K562 (cell line): Measurements from ENCODE around the gene GPR148. TPM values are rescaled to one million over a fixed set of nuclear protein-coding genes. Genes with fewer than 3 reads are reported as not detected.

Experiments used
- ATAC-seq: fragments of 200-7000 bp; cut with Tn5 transposase; 3 replicates; pipeline ENCODE4 v1.9.1; 2020; ENCODE audit warnings: moderate library complexity
- BruUV-seq: library from RNA; stranded (reverse); fragments of 400-500 nt; replicated peaks from 2 replicates; lab custom pipeline; 2021; lab: Mats Ljungman, UMichigan
- CTCF ChIA-PET: fragments of 300-600 bp; formaldehyde crosslinking; extraction: SDS; loops from one replicate; lab custom pipeline; 2021; ENCODE audit warnings: low intra/inter-chr PET ratio; lab: Yijun Ruan, JAX
- POLR2A ChIA-PET: fragments of 300-600, 350-650 bp; sonication (Branson Sonifier 250); formaldehyde crosslinking; extraction: SDS; loops from one replicate; lab custom pipeline; 2021; ENCODE audit warnings: antibody characterized with exemption, inconsistent platforms; lab: Yijun Ruan, JAX
- DNase-seq, 4 experiments: peaks; one replicate each; pipeline versions ENCODE4 v3.0.0 to v3.0.0-alpha.2; 2011 to 2018; ENCODE audit warnings: low spot score in 3 of 4, mixed read lengths in 3 of 4; ENCODE audit errors: extremely low read depth in 1 of 4
- FAIRE-seq: peaks from 2 replicates; lab custom pipeline; 2011; peaks lifted over from hg19 to GRCh38; lab: Jason Lieb, UNC
- H2AFZ ChIP-seq: 2 replicates; pipeline ENCODE4 v1.6.0; 2011; ENCODE audit warnings: low read depth, low read length, control low read depth, inconsistent platforms
- H3K27ac ChIP-seq: fragments of 200-600 bp; 3 replicates; pipeline ENCODE4 v1.8.0; 2011; ENCODE audit warnings: low read depth, mild to moderate bottlenecking, control low read depth, inconsistent platforms, low read length, moderate library complexity, mixed read lengths; ENCODE audit errors: extremely low read depth
- H3K27me3 ChIP-seq, 2 experiments: fragments of 300-600 bp in 1 of 2; 2 replicates in 1 of 2; 3 replicates in 1 of 2; pipeline versions ENCODE4 v1.6.0 to v1.8.0; 2011; ENCODE audit warnings: inconsistent platforms in 2 of 2, low read length in 2 of 2, mild to moderate bottlenecking in 1 of 2, mixed read lengths in 1 of 2, moderate library complexity in 1 of 2; ENCODE audit not compliant: control insufficient read depth in 2 of 2, insufficient read depth in 2 of 2
- H3K36me3 ChIP-seq: fragments of 300-600 bp; 3 replicates; pipeline ENCODE4 v1.8.0; 2011; ENCODE audit warnings: mild to moderate bottlenecking, low read length, inconsistent platforms; ENCODE audit not compliant: control insufficient read depth, insufficient read depth
- H3K4me1 ChIP-seq, 2 experiments: fragments of 200-600 bp in 1 of 2; replicated peaks in 1 of 2; 2 replicates in 1 of 2; 3 replicates in 1 of 2; pipeline versions ENCODE4 v1.5.1 to v1.8.0; 2011; ENCODE audit warnings: inconsistent platforms in 2 of 2, low read length in 2 of 2, mild to moderate bottlenecking in 1 of 2, mixed read lengths in 1 of 2, moderate library complexity in 1 of 2; ENCODE audit not compliant: control insufficient read depth in 2 of 2, insufficient read depth in 2 of 2
- H3K4me2 ChIP-seq: 2 replicates; pipeline ENCODE4 v1.6.1; 2011; ENCODE audit warnings: low read length, control low read depth, inconsistent platforms, mixed read lengths; ENCODE audit not compliant: insufficient read depth
- H3K4me3 ChIP-seq: fragments of 200-600 bp; sonication (generic), shearing (Covaris generic); 2 replicates; pipeline ENCODE4 v1.5.1; 2016; ENCODE audit warnings: control low read depth, inconsistent platforms
- H3K79me2 ChIP-seq: fragments of 200-600 bp; 3 replicates; pipeline ENCODE4 v1.8.0; 2011; ENCODE audit warnings: low read length, inconsistent platforms; ENCODE audit not compliant: control insufficient read depth, insufficient read depth
- H3K9ac ChIP-seq, 2 experiments: 2 replicates each; pipeline versions ENCODE4 v1.6.0 to v1.6.1; 2011; ENCODE audit warnings: low read depth in 2 of 2, low read length in 2 of 2, control low read depth in 1 of 2, inconsistent platforms in 1 of 2, mild to moderate bottlenecking in 1 of 2, mixed read lengths in 1 of 2; ENCODE audit not compliant: insufficient read depth in 1 of 2
- H3K9me1 ChIP-seq: one replicate; pipeline ENCODE4 v1.6.0; 2011; ENCODE audit warnings: inconsistent platforms, mild to moderate bottlenecking, low read length, moderate library complexity; ENCODE audit not compliant: control insufficient read depth, insufficient read depth
- H3K9me3 ChIP-seq: replicated peaks from 2 replicates; pipeline ENCODE4 v1.5.1; 2011; ENCODE audit warnings: low read depth, low read length, inconsistent platforms; ENCODE audit not compliant: control insufficient read depth, insufficient read depth
- H4K20me1 ChIP-seq: replicated peaks from 2 replicates; pipeline ENCODE4 v1.6.1; 2011; ENCODE audit warnings: low read length, inconsistent platforms, mixed read lengths; ENCODE audit not compliant: control insufficient read depth, insufficient read depth
- CHD2 ChIP-seq: IDR thresholded peaks from 2 replicates; pipeline ENCODE4 v1.6.1; 2011; ENCODE audit warnings: low read depth, low read length
- CTCF ChIP-seq, 3 experiments: IDR thresholded peaks in 2 of 3; conservative IDR thresholded peaks in 1 of 3; 2 replicates each; pipeline ENCODE4 v1.5.1; 2011 to 2012; ENCODE audit warnings: low read length in 3 of 3, mild to moderate bottlenecking in 3 of 3, control low read depth in 2 of 3, improper control_type of control experiment in 1 of 3, inconsistent platforms in 1 of 3, low read depth in 1 of 3, mixed read lengths in 1 of 3, moderate library complexity in 1 of 3; ENCODE audit not compliant: insufficient read depth in 2 of 3
- DDX20 ChIP-seq: fragments of 450-650 bp; IDR thresholded peaks from 2 replicates; pipeline ENCODE4 v1.6.1; 2016; ENCODE audit warnings: missing genetic modification characterization, low read depth, mild to moderate bottlenecking, missing compliant biosample characterization, moderate library complexity
- PRMT5 ChIP-seq: sonication (generic); formaldehyde crosslinking; IDR thresholded peaks from 2 replicates; pipeline ENCODE4 v1.5.0; 2020; ENCODE audit warnings: missing genetic modification reagents
- RAD51 ChIP-seq: fragments of 450-650 bp; IDR thresholded peaks from 2 replicates; pipeline ENCODE4 v1.7.1; 2016; ENCODE audit warnings: low read depth, mild to moderate bottlenecking, borderline replicate concordance
- SIN3A ChIP-seq, 2 experiments: fragments of 150-350 bp in 1 of 2; IDR thresholded peaks; 2 replicates each; pipeline ENCODE4 v1.6.1; 2011 to 2016; ENCODE audit warnings: borderline replicate concordance in 2 of 2, low read depth in 2 of 2, low read length in 2 of 2, mild to moderate bottlenecking in 2 of 2, moderate library complexity in 2 of 2; ENCODE audit not compliant: control insufficient read depth in 1 of 2
- TAF15 ChIP-seq: fragments of 200-400 bp; formaldehyde crosslinking; IDR thresholded peaks from 2 replicates; pipeline ENCODE4 v1.6.1; 2017; ENCODE audit warnings: mild to moderate bottlenecking, low read depth, low read length, moderate library complexity
- TAF9B ChIP-seq: fragments of 450-650 bp; IDR thresholded peaks from 2 replicates; pipeline ENCODE4 v1.6.1; 2018; ENCODE audit warnings: mild to moderate bottlenecking; ENCODE audit not compliant: partially characterized antibody
- TEAD1 ChIP-seq, 2 experiments: fragments of 450-650 bp in 1 of 2; sonication (generic) in 1 of 2; formaldehyde crosslinking; IDR thresholded peaks; 2 replicates each; pipeline versions ENCODE4 v1.4.0 to v1.8.0; 2020 to 2022; ENCODE audit warnings: mild to moderate bottlenecking in 2 of 2, missing genetic modification reagents in 1 of 2
- ZNF79 ChIP-seq: fragments of 250-450 bp; sonication (Bioruptor Pico); IDR thresholded peaks from 2 replicates; pipeline ENCODE4 v1.4.0; 2020; ENCODE audit warnings: low read depth, mild to moderate bottlenecking, moderate library complexity
- WGBS: fragments of 100-300 bp; shearing (Covaris generic); methylation state at CpG from one replicate; pipeline ENCODE4 v1.1.6; 2016; ENCODE audit warnings: low coverage, mixed read lengths; ENCODE audit not compliant: insufficient coverage; ENCODE audit errors: missing lambda C conversion rate; 5-methylcytosine and 5-hydroxymethylcytosine counted together
- in situ Hi-C: fragments of 300-500 bp; cut with MboI; formaldehyde crosslinking; loops from 4 replicates; pipeline ENCODE4 v1.15.0; 2018; ENCODE audit warnings: inconsistent platforms, mixed read lengths
- intact Hi-C: fragments of 100-400 bp; cut with micrococcal nuclease; formaldehyde crosslinking; loops from 2 replicates; pipeline ENCODE4 v1.14.2; 2022
- polyA plus RNA-seq, 8 experiments: library from polyadenylated mRNA; depleted of rRNA in 4 of 8; stranded (reverse) in 5 of 8; unstranded in 3 of 8; fragments of >200 nt; fragmentation: Nextera tagmentation in 2 of 8; fragmentation: Illumina TruSeq in 1 of 8; extraction: Ambion mirVana in 2 of 8; extraction: Trizol in 1 of 8; gene quantifications; 2 replicates each; pipeline versions ENCODE4 v1.2.1 to v1.2.3, GENCODE V29; 2011 to 2014; ENCODE audit warnings: inconsistent platforms in 1 of 8, missing spikeins in 1 of 8
- total RNA-seq, 7 experiments: library from RNA; depleted of rRNA in 6 of 7; stranded (reverse); fragments of >200 nt in 6 of 7; fragmentation: Illumina TruSeq in 2 of 7; extraction: Trizol in 2 of 7; gene quantifications; 2 replicates each; pipeline versions ENCODE4 v1.2.1 to v1.2.3, GENCODE V29; 2011 to 2021; ENCODE audit warnings: low replicate concordance in 1 of 7
- TF ChIP-seq, protein P1 (sequence below): fragments of 450-650 bp; formaldehyde crosslinking; IDR thresholded peaks from 2 replicates; pipeline ENCODE4 v1.4.0; 2020; ENCODE audit warnings: mild to moderate bottlenecking, moderate library complexity

Gene GPR148
- total and polyA plus RNA-seq, 9 of the 15 experiments (the other 6 are each of a cell fraction or from before 2014, with no cell fraction given): not detected

GRCh38 chr2:130766711-130767407, 38.0 kb downstream of the GPR148 start:
- ChIA-PET CTCF (no interaction called here), POLR2A (no interaction called here)
- Histone ChIP-seq H3K4me3 (no peak overlapping the region), H3K79me2 (no peaks in the 10 kb centered on the region), H3K9me1 (no peaks in the 10 kb centered on the region), H3K4me1 (peaks cover 5 to 6% of the 10 kb centered on the region in 2 experiments; a peak in 3 of 5 replicates), H3K9ac (no peak overlapping the region; a peak in 1 of 4 replicates), H3K27ac (no peak overlapping the region), H3K9me3 (no peaks in the 10 kb centered on the region), H3K36me3 (no peaks in the 10 kb centered on the region), H3K4me2 (no peak overlapping the region), H2AFZ (no peak overlapping the region), H3K27me3 (peaks cover 0 to 48% of the 10 kb centered on the region in 2 experiments; a peak in 3 of 5 replicates), H4K20me1 (peaks cover 10% of the 10 kb centered on the region; the same call in 1 of the 2 replicates)
- BruUV-seq: no TSS peak
- in situ Hi-C loops (no loop called here), intact Hi-C loops (no loop called here)
- no peak for TF ChIP-seq TEAD1 (CRISPR knock-in tag; IDR thresholded peaks at IDR 0.05)
- TF ChIP-seq DDX20 (tag): no peak
- TF ChIP-seq CTCF (IDR thresholded peaks at IDR 0.05 in 2 of 3, conservative IDR thresholded peaks at IDR 0.05 in 1 of 3; ENCODE audit: insufficient read depth in 2 of 3, low read depth in 1 of 3, low read length in 3 of 3): no peak
- TF ChIP-seq TAF15: no peak
- TF ChIP-seq CHD2: no peak
- TF ChIP-seq, protein P1, sequence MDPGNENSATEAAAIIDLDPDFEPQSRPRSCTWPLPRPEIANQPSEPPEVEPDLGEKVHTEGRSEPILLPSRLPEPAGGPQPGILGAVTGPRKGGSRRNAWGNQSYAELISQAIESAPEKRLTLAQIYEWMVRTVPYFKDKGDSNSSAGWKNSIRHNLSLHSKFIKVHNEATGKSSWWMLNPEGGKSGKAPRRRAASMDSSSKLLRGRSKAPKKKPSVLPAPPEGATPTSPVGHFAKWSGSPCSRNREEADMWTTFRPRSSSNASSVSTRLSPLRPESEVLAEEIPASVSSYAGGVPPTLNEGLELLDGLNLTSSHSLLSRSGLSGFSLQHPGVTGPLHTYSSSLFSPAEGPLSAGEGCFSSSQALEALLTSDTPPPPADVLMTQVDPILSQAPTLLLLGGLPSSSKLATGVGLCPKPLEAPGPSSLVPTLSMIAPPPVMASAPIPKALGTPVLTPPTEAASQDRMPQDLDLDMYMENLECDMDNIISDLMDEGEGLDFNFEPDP (CRISPR knock-in tag): no peak
- no peak for TF ChIP-seq TAF9B
- TF ChIP-seq PRMT5 (CRISPR knock-in tag): no peak
- TF ChIP-seq RAD51: no peak
- no peak for TF ChIP-seq ZNF79 (CRISPR knock-in tag)
- no peak for TF ChIP-seq SIN3A (IDR thresholded peaks at IDR 0.05; ENCODE audit: borderline replicate concordance in 2 of 2, control insufficient read depth in 1 of 2, low read depth in 2 of 2, low read length in 2 of 2)
- FAIRE-seq: no peak
- 1% methylated on average over 12 of the region's 12 CpGs for WGBS
- ATAC-seq: no peak
- DNase-seq: no peak
